Panc1 (cell line): ENCODE results near the gene SCN8A. TPM values are rescaled to one million over a fixed set of nuclear protein-coding genes. Genes with fewer than 3 reads are reported as not detected.

Source experiments
- ATAC-seq: fragments of 200-7000 bp; cut with Tn5 transposase; 2 replicates; pipeline ENCODE4 v1.9.1; 2020; ENCODE audit warnings: mild to moderate bottlenecking, moderate library complexity
- BruUV-seq: library from RNA; stranded (reverse); fragments of 400-500 nt; replicated peaks from 2 replicates; lab custom pipeline; 2021; lab: Mats Ljungman, UMichigan
- CTCF ChIA-PET: fragments of 300-600 bp; sonication (Branson Sonifier 250); formaldehyde crosslinking; loops from one replicate; lab custom pipeline; 2022; ENCODE audit warnings: antibody characterized with exemption; lab: Charles Lee
- POLR2A ChIA-PET: fragments of 300-600 bp; sonication (Branson Sonifier 250); formaldehyde crosslinking; loops from one replicate; lab custom pipeline; 2022; ENCODE audit warnings: antibody characterized with exemption; lab: Charles Lee
- DNase-seq: peaks from one replicate; pipeline ENCODE4 v3.0.0-alpha.2; 2010; ENCODE audit warnings: low read depth, low spot score
- H3K27ac ChIP-seq: 2 replicates; pipeline ENCODE4 v1.5.1; 2011; ENCODE audit warnings: mild to moderate bottlenecking, low read length, inconsistent platforms
- H3K27me3 ChIP-seq: fragments of 200-500 bp; sonication (Bioruptor generic); 2 replicates; pipeline ENCODE4 v1.6.0; 2014; ENCODE audit warnings: low read length, inconsistent platforms; ENCODE audit not compliant: control insufficient read depth, insufficient read depth
- H3K36me3 ChIP-seq: fragments of 200-500 bp; sonication (Bioruptor generic); 2 replicates; pipeline ENCODE4 v1.5.1; 2014; ENCODE audit warnings: inconsistent platforms, mild to moderate bottlenecking, low read length, moderate library complexity; ENCODE audit not compliant: control insufficient read depth, insufficient read depth
- H3K4me1 ChIP-seq: 2 replicates; pipeline ENCODE4 v1.5.1; 2011; ENCODE audit warnings: inconsistent platforms, mild to moderate bottlenecking, low read length, moderate library complexity; ENCODE audit not compliant: control insufficient read depth, insufficient read depth
- H3K4me3 ChIP-seq, 2 experiments: 2 replicates each; pipeline ENCODE4 v1.5.1; 2011 to 2012; ENCODE audit warnings: low read depth in 2 of 2, low read length in 2 of 2, mild to moderate bottlenecking in 2 of 2, inconsistent platforms in 1 of 2, moderate library complexity in 1 of 2
- H3K9me3 ChIP-seq: fragments of 200-500 bp; sonication (Bioruptor generic); 2 replicates; pipeline ENCODE4 v1.5.1; 2014; ENCODE audit warnings: low read depth, mild to moderate bottlenecking, inconsistent platforms, low read length, moderate library complexity; ENCODE audit not compliant: control insufficient read depth, insufficient read depth
- CTCF ChIP-seq: fragments of 450-650 bp; IDR thresholded peaks from 2 replicates; pipeline ENCODE4 v1.5.1; 2017; ENCODE audit warnings: mild to moderate bottlenecking
- POLR2AphosphoS5 ChIP-seq: IDR thresholded peaks from 2 replicates; pipeline ENCODE4 v1.6.1; 2012; ENCODE audit warnings: mild to moderate bottlenecking, low read depth, low read length, moderate library complexity
- SIN3A ChIP-seq: IDR thresholded peaks from 2 replicates; pipeline ENCODE4 v1.6.1; 2012; ENCODE audit warnings: low read depth, mild to moderate bottlenecking, low read length, moderate library complexity, borderline replicate concordance; ENCODE audit not compliant: insufficient read depth
- TCF7L2 ChIP-seq: IDR thresholded peaks from 2 replicates; pipeline ENCODE4 v1.6.1; 2011; ENCODE audit warnings: mild to moderate bottlenecking, low read depth, low read length, inconsistent platforms
- in situ Hi-C: cut with HindIII; loops from 2 replicates; pipeline ENCODE4 v1.10.0; 2016; ENCODE audit warnings: low sequenced_read_pairs, low pct_unique_long_range_greater_than_20kb
- intact Hi-C: fragments of 100-400 bp; cut with micrococcal nuclease; formaldehyde crosslinking; loops from one replicate; pipeline ENCODE4 v1.10.0; 2022; ENCODE audit not compliant: unreplicated experiment
- total RNA-seq: library from RNA; stranded (reverse); gene quantifications from one replicate; pipeline ENCODE4 v1.2.1, GENCODE V29; 2021; ENCODE audit not compliant: unreplicated experiment
- TF ChIP-seq, protein P1 (sequence below), 2 experiments: IDR thresholded peaks; 2 replicates each; pipeline ENCODE4 v1.6.1; 2011 to 2012; ENCODE audit warnings: low read depth in 2 of 2, control low read depth in 1 of 2, low read length in 1 of 2, mild to moderate bottlenecking in 1 of 2, moderate library complexity in 1 of 2; ENCODE audit not compliant: insufficient read depth in 1 of 2

SCN8A gene
- total RNA-seq, 1 experiment from 2014 or later, result 8.6 TPM

DNA sequence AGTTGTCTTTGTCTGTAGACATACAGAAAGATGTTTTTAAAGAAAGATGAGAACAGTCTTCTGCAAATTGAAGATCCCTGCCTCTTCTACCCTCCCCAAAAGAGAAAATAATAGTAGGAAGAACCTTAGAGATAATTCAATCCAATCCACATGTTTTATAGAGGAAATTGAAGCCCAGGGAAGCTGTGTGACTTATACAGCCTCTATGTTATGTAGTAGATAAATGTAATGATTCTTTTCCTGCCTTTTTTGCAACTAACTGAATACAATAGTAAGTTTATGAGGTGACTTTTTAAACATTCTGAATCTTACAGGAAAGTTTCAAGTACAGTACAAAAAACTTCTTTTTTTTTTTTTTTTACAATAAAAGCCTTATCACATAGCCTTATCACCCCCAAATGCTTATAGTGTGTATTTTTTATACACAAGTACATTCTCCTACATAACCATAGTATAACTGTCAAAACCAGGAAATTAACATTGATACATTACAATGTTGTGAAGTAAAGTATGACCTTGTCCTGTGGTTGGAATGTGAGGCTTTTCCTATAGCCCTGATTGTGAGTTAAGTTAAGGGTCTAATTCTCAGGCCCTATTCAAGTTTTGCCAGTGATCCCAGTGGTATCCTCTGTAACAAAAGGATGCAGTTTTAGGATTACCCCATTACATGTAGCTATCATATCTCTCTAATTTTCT, 163.1 kb downstream of the SCN8A start:
- no TSS peak for BruUV-seq
- ATAC-seq (no peak), DNase-seq (no peak)
- POLR2A ChIA-PET, result no interaction called here
- CTCF ChIA-PET, result no interaction called here
- no peak overlapping the region for H3K27ac ChIP-seq
- TF ChIP-seq POLR2AphosphoS5 (no peak), SIN3A (no peak)
- TF ChIP-seq, protein P1, sequence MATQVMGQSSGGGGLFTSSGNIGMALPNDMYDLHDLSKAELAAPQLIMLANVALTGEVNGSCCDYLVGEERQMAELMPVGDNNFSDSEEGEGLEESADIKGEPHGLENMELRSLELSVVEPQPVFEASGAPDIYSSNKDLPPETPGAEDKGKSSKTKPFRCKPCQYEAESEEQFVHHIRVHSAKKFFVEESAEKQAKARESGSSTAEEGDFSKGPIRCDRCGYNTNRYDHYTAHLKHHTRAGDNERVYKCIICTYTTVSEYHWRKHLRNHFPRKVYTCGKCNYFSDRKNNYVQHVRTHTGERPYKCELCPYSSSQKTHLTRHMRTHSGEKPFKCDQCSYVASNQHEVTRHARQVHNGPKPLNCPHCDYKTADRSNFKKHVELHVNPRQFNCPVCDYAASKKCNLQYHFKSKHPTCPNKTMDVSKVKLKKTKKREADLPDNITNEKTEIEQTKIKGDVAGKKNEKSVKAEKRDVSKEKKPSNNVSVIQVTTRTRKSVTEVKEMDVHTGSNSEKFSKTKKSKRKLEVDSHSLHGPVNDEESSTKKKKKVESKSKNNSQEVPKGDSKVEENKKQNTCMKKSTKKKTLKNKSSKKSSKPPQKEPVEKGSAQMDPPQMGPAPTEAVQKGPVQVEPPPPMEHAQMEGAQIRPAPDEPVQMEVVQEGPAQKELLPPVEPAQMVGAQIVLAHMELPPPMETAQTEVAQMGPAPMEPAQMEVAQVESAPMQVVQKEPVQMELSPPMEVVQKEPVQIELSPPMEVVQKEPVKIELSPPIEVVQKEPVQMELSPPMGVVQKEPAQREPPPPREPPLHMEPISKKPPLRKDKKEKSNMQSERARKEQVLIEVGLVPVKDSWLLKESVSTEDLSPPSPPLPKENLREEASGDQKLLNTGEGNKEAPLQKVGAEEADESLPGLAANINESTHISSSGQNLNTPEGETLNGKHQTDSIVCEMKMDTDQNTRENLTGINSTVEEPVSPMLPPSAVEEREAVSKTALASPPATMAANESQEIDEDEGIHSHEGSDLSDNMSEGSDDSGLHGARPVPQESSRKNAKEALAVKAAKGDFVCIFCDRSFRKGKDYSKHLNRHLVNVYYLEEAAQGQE (IDR thresholded peaks at IDR 0.05; ENCODE audit: insufficient read depth in 1 of 2, low read depth in 2 of 2, low read length in 1 of 2), result no peak
- in situ Hi-C loops, result no loop called here
- no peaks in the 10 kb centered on the region for H3K27me3 ChIP-seq
- H3K4me1 ChIP-seq, result no peaks in the 10 kb centered on the region
- no peaks in the 10 kb centered on the region for H3K9me3 ChIP-seq
- H3K36me3 ChIP-seq, result no peaks in the 10 kb centered on the region
- intact Hi-C loops, result no loop called here
- H3K4me3 ChIP-seq, result no peak overlapping the region

DNA sequence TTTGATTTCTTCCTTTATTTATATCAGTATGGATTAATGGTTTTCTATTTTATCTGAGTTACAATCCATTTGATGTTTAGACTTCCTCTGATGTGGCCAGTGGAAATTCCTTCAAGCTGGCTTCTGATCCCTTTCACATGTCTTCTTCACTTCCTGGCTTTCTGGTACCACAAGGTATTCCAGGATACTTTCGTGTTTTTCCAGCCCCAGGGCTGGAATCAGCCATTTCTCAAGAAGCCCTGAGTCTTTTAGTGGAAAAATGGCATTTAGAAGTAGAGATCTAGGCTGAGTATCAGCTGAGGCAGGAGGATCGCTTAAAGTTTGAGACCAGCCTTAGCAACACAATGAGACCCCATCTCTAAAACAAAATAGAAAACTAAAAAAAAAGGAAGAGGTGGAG, 164.2 kb downstream of the SCN8A start:
- intact Hi-C loops, result no loop called here
- no peak for ATAC-seq
- Histone ChIP-seq H3K27ac (no peak overlapping the region), H3K4me1 (no peaks in the 10 kb centered on the region), H3K4me3 (no peak overlapping the region), H3K27me3 (no peaks in the 10 kb centered on the region), H3K36me3 (no peaks in the 10 kb centered on the region), H3K9me3 (no peaks in the 10 kb centered on the region)
- in situ Hi-C loops, result no loop called here
- ChIA-PET CTCF (no interaction called here), POLR2A (no interaction called here)
- DNase-seq, result no peak
- no TSS peak for BruUV-seq
- TF ChIP-seq, protein P1 (IDR thresholded peaks at IDR 0.05; ENCODE audit: insufficient read depth in 1 of 2, low read depth in 2 of 2, low read length in 1 of 2), result no peak
- TF ChIP-seq SIN3A (no peak), CTCF (no peak), TCF7L2 (no peak), POLR2AphosphoS5 (no peak)
